Retinal pigment epithelial cell (primary cell): Measurements from ENCODE around the gene TNIK.

Experiments used
- DNase-seq: peaks from one replicate; pipeline ENCODE4 v3.0.0-alpha.2; 2010; ENCODE audit warnings: low read depth
- H3K4me3 ChIP-seq: 2 replicates; pipeline ENCODE4 v1.5.1; 2011; ENCODE audit warnings: mild to moderate bottlenecking, low read length, control low read depth, moderate library complexity
- CTCF ChIP-seq: conservative IDR thresholded peaks from 2 replicates; pipeline ENCODE4 v1.5.1; 2011; ENCODE audit warnings: low read depth, low read length, control low read depth, inconsistent platforms

The TNIK gene

GRCh38 chr3:171390051-171390941 is 69.9 kb downstream of the TNIK start:
- H3K4me3 ChIP-seq: no peak overlapping the region
- DNase-seq: no peak
- TF ChIP-seq CTCF: no peak

- no peak for DNase-seq
- no peak overlapping the region for H3K4me3 ChIP-seq
- TF ChIP-seq CTCF: no peak
Observed at GRCh38 chr3:171389491-171389890, 70.7 kb downstream of the TNIK start.

DNA sequence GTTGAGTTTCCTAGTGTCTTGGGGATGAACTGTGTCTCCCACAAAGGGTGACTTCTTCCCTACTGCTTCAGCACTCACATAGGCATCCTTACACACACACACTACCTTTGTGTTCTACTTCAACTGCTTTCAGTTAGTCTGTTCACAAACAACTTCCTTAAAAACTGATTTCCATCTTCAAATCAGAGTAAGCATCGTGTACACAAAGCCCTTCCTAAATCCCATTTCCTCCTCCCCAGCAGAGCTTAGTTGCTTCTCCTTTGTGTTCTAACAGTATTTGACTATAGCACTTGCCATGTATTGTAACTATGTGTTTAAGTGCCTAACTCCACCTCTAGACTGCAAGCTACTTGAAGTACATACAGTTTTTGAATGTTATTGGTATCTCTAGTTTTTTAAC is 71.7 kb downstream of the TNIK start:
- no peak overlapping the region for H3K4me3 ChIP-seq
- DNase-seq: no peak

GRCh38 chr3:171387062-171387461 is 73.1 kb downstream of the TNIK start:
- no peak overlapping the region for H3K4me3 ChIP-seq
- no peak for DNase-seq
- no peak for TF ChIP-seq CTCF

More for the DNA sequence above, 71.7 kb downstream of the TNIK start:
- no peak for TF ChIP-seq CTCF

GRCh38 chr3:171385086-171385485 is 75.1 kb downstream of the TNIK start:
- DNase-seq: no peak
- H3K4me3 ChIP-seq: no peak overlapping the region
- no peak for TF ChIP-seq CTCF

- H3K4me3 ChIP-seq: peak overlapping the region; percentile 5
- DNase-seq: peak; percentile 83
- TF ChIP-seq CTCF: no peak
Observed at GRCh38 chr3:171384101-171384891, 75.9 kb downstream of the TNIK start.
